ENCODE measurements around the gene LRRC32.
"Not testable (repeated sequence)": the region's sequence is repeated elsewhere in the genome, so short reads cannot be mapped to it uniquely, and the experiment has no call there.

Gene LRRC32

DNA sequence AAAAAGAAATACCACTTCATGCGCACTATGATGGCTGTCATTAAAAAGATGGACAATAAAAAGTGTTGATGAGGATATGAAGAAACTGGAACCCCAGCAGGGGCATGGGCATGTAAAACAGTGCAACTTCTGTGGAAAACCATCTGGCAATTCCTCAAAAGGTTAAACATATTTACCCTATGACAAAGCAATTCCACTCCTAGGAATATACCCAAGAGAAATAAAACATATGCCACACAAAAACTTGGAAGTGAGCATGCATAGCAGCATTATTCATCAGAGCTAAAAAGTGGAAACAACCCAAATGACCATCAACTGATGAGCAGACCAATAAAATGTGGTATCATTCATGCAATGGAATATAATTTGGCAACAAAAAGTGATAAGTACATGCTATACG, 50.1 kb downstream of the LRRC32 start:
- no peaks in the 10 kb centered on the region for H4K20me1 ChIP-seq (ENCODE audit: low read depth, low read length)
- no peaks in the 10 kb centered on the region for H3F3A ChIP-seq (ENCODE audit: insufficient read depth)
- H3K4me2 ChIP-seq (ENCODE audit: low read depth, low read length, poor library complexity, severe bottlenecking), result no peak overlapping the region
- no peak overlapping the region for H3K27ac ChIP-seq (ENCODE audit: low read depth, low read length)
- H3K79me2 ChIP-seq (ENCODE audit: insufficient read depth, low read length), result no peaks in the 10 kb centered on the region
- no peaks in the 10 kb centered on the region for H3K27me3 ChIP-seq (ENCODE audit: low read length)
- H3K4me3 ChIP-seq (ENCODE audit: insufficient read depth, low read length, poor library complexity, severe bottlenecking), result no peak overlapping the region
- no peak overlapping the region for H2AFZ ChIP-seq (ENCODE audit: low read depth, low read length, severe bottlenecking)
- H3K9me2 ChIP-seq (replicated peaks; ENCODE audit: insufficient read depth, low read length), result no peaks in the 10 kb centered on the region
- no peaks in the 10 kb centered on the region for H3K36me3 ChIP-seq (ENCODE audit: low read length)
- TF ChIP-seq EZH2phosphoT487 (conservative IDR thresholded peaks at IDR 0.05; ENCODE audit: low read length) (no peak), CTCF (IDR thresholded peaks at IDR 0.05; ENCODE audit: insufficient read depth, low read length, poor library complexity, severe bottlenecking) (no peak)
- no peaks in the 10 kb centered on the region; the same call in 1 of the 2 replicates for H3K9me3 ChIP-seq (ENCODE audit: insufficient read depth, low read length)
- H3K9ac ChIP-seq (ENCODE audit: low read length), result no peak overlapping the region

- H3K27me3 ChIP-seq (ENCODE audit: low read length); H3F3A ChIP-seq (ENCODE audit: insufficient read depth); H3K9ac ChIP-seq (ENCODE audit: low read length): not testable (repeated sequence)
These were observed 50.7 kb downstream of the LRRC32 start for GRCh38 chr11:76619801-76620200.

GRCh38 chr11:76617553-76618265, 52.8 kb downstream of the LRRC32 start:
- Histone ChIP-seq H2AFZ (ENCODE audit: low read depth, low read length, severe bottlenecking) (no peak overlapping the region), H3K4me2 (ENCODE audit: low read depth, low read length, poor library complexity, severe bottlenecking) (no peak overlapping the region), H3K79me2 (ENCODE audit: insufficient read depth, low read length) (no peaks in the 10 kb centered on the region), H3K9me3 (ENCODE audit: insufficient read depth, low read length) (no peaks in the 10 kb centered on the region), H3F3A (ENCODE audit: insufficient read depth) (no peaks in the 10 kb centered on the region), H3K9me2 (replicated peaks; ENCODE audit: insufficient read depth, low read length) (no peaks in the 10 kb centered on the region), H3K36me3 (ENCODE audit: low read length) (no peaks in the 10 kb centered on the region), H4K20me1 (ENCODE audit: low read depth, low read length) (no peaks in the 10 kb centered on the region), H3K27me3 (ENCODE audit: low read length) (no peaks in the 10 kb centered on the region), H3K4me3 (ENCODE audit: insufficient read depth, low read length, poor library complexity, severe bottlenecking) (no peak overlapping the region), H3K27ac (ENCODE audit: low read depth, low read length) (no peak overlapping the region), H3K9ac (ENCODE audit: low read length) (no peak overlapping the region)
- TF ChIP-seq EZH2phosphoT487 (conservative IDR thresholded peaks at IDR 0.05; ENCODE audit: low read length) (no peak), CTCF (IDR thresholded peaks at IDR 0.05; ENCODE audit: insufficient read depth, low read length, poor library complexity, severe bottlenecking) (no peak)

More at GRCh38 chr11:76619801-76620200, 50.7 kb downstream of the LRRC32 start:
- H3K27ac ChIP-seq (ENCODE audit: low read depth, low read length); H3K4me2 ChIP-seq (ENCODE audit: low read depth, low read length, poor library complexity, severe bottlenecking); H3K4me3 ChIP-seq (ENCODE audit: insufficient read depth, low read length, poor library complexity, severe bottlenecking); H3K9me3 ChIP-seq (ENCODE audit: insufficient read depth, low read length); H3K36me3 ChIP-seq (ENCODE audit: low read length); H2AFZ ChIP-seq (ENCODE audit: low read depth, low read length, severe bottlenecking); H3K79me2 ChIP-seq (ENCODE audit: insufficient read depth, low read length); H3K9me2 ChIP-seq (replicated peaks; ENCODE audit: insufficient read depth, low read length); H4K20me1 ChIP-seq (ENCODE audit: low read depth, low read length): not testable (repeated sequence)

DNA sequence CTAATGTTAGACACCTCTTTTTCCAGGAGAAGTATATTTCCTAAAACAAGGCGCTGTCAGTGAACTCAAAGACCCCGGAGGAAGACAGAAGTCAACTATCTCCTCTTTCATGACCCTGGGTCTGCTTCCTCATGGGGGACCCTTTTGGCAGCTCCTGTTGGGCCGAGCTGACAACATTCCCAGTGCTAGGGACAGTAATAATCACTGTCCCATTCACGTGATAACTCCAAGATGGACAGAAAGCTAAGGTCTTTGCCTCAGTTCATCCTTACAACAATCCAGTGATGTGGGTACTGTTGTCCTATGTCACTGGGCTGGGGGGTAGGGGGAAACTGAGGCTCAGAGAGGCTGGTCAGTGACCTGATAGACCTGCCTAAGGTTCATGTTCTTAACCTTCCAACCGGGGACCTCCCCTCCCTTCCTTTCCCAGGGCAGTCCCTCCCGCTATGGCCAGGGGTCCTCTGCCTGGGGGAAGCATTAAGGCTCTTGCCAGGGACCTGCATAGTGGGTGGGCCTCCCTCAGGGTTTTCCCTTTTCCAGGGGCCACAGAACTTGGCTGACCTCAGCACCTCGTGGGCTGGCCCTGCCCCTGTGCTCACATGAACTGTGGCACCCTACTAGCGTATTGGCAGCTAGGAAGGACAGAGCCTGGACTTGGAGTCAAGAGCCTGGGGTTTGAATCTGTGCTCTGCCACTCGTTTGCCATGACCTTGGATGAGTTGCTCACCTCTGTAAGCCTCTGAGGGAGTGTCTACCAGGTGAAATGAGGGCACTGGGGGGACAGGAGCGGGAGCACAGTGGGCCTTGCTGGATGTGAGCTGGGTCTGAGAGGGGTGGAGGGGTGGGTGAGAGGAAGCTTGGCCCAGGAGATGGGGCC, 53.6 kb downstream of the LRRC32 start:
- no peaks in the 10 kb centered on the region for H3K79me2 ChIP-seq (ENCODE audit: insufficient read depth, low read length)
- H3K27me3 ChIP-seq (ENCODE audit: low read length), result no peaks in the 10 kb centered on the region
- H3K27ac ChIP-seq (ENCODE audit: low read depth, low read length), result no peak overlapping the region
- no peak overlapping the region for H3K4me2 ChIP-seq (ENCODE audit: low read depth, low read length, poor library complexity, severe bottlenecking)
- H3F3A ChIP-seq (ENCODE audit: insufficient read depth), result no peaks in the 10 kb centered on the region
- H3K9me3 ChIP-seq (ENCODE audit: insufficient read depth, low read length), result no peaks in the 10 kb centered on the region
- H4K20me1 ChIP-seq (ENCODE audit: low read depth, low read length), result no peaks in the 10 kb centered on the region
- TF ChIP-seq EZH2phosphoT487 (conservative IDR thresholded peaks at IDR 0.05; ENCODE audit: low read length) (no peak), CTCF (IDR thresholded peaks at IDR 0.05; ENCODE audit: insufficient read depth, low read length, poor library complexity, severe bottlenecking) (no peak)
- no peak overlapping the region for H3K9ac ChIP-seq (ENCODE audit: low read length)
- no peaks in the 10 kb centered on the region for H3K36me3 ChIP-seq (ENCODE audit: low read length)
- H3K9me2 ChIP-seq (replicated peaks; ENCODE audit: insufficient read depth, low read length), result no peaks in the 10 kb centered on the region
- no peak overlapping the region for H2AFZ ChIP-seq (ENCODE audit: low read depth, low read length, severe bottlenecking)
- H3K4me3 ChIP-seq (ENCODE audit: insufficient read depth, low read length, poor library complexity, severe bottlenecking), result no peak overlapping the region
